Stimulated activated naive CD8-positive, alpha-beta T cell treated with anti-CD3 and anti-CD28 coated beads, Interleukin-15, Interleukin-2, amounts not matched to agents 100 ng/mL and 50 ng/mL, for 24 hours (primary cell): ENCODE data around the gene ARL5B.
A peak's percentile ranks its signal among the peaks of the same experiment; 100 is the strongest.
"Not testable (repeated sequence)": the region's sequence is repeated elsewhere in the genome, so short reads cannot be mapped to it uniquely, and the experiment has no call there.

ENCODE experiments used
- H3K27ac Mint-ChIP-seq: one replicate; pipeline ENCODE4 v1.8.0; 2021; ENCODE audit warnings: mild to moderate bottlenecking, mixed read lengths
- H3K27me3 Mint-ChIP-seq: one replicate; pipeline ENCODE4 v1.8.0; 2021; ENCODE audit warnings: mixed read lengths
- H3K36me3 Mint-ChIP-seq: one replicate; pipeline ENCODE4 v1.8.0; 2021; ENCODE audit warnings: low read depth, mixed read lengths
- H3K4me1 Mint-ChIP-seq: one replicate; pipeline ENCODE4 v1.8.0; 2021; ENCODE audit warnings: low read depth, mixed read lengths
- H3K4me3 Mint-ChIP-seq: one replicate; pipeline ENCODE4 v1.8.0; 2021; ENCODE audit warnings: mild to moderate bottlenecking, mixed read lengths
- H3K9me3 Mint-ChIP-seq: one replicate; pipeline ENCODE4 v1.8.0; 2021; ENCODE audit warnings: mixed read lengths

Gene ARL5B, protein sequence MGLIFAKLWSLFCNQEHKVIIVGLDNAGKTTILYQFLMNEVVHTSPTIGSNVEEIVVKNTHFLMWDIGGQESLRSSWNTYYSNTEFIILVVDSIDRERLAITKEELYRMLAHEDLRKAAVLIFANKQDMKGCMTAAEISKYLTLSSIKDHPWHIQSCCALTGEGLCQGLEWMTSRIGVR

GRCh38 chr10:18659125-18659818 lies at the start of gene ARL5B:
TSS of gene ARL5B (plus strand) at chr10:18659431. CDS start at chr10:18659638, 207 bp downstream.
- no peaks in the 10 kb centered on the region for H3K9me3 Mint-ChIP-seq
- peaks cover 39% of the 10 kb centered on the region for H3K4me1 Mint-ChIP-seq
- peak within 1 kb of the TSS; percentile 94 for H3K4me3 Mint-ChIP-seq
- H3K27ac Mint-ChIP-seq = peak within 1 kb of the TSS; percentile 96
- H3K36me3 Mint-ChIP-seq = peaks cover 22% of the 10 kb centered on the region
- H3K27me3 Mint-ChIP-seq = no peaks in the 10 kb centered on the region

DNA sequence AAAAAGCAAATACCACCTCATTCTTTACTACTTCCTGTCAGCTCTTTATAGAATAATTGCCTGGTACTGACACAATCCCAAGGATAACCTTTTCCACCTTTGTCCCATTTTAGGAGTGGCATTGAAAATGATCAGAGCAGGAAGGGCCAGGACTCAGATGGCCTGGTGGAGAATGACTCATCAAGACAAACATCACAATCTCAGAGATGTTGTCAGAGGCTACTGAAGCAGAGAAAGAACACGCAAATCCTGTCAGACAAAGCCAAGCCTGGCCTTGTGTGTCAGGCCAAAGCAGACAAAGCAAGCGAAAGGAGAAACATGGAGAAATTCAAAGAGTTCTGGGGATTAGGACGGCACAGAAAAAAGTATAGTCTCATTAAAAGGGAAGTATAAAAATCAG lies 48.7 kb upstream of the ARL5B start:
- peaks cover 62% of the 10 kb centered on the region for H3K36me3 Mint-ChIP-seq

GRCh38 chr10:18611168-18611567 lies 48.1 kb upstream of the ARL5B start:
- Mint-ChIP-seq H3K9me3 (no peaks in the 10 kb centered on the region), H3K27me3 (no peaks in the 10 kb centered on the region), H3K36me3 (peaks cover 62% of the 10 kb centered on the region), H3K4me1 (peaks cover 16% of the 10 kb centered on the region), H3K27ac (no peak overlapping the region), H3K4me3 (no peak overlapping the region)

More for the DNA sequence above, 48.7 kb upstream of the ARL5B start:
- Mint-ChIP-seq H3K27ac (peak overlapping the region; percentile 9), H3K27me3 (no peaks in the 10 kb centered on the region), H3K4me1 (peaks cover 16% of the 10 kb centered on the region), H3K9me3 (no peaks in the 10 kb centered on the region), H3K4me3 (no peak overlapping the region)

GRCh38 chr10:18615618-18616017 lies 43.6 kb upstream of the ARL5B start:
- Mint-ChIP-seq H3K27ac (no peak overlapping the region), H3K36me3 (peaks cover 70% of the 10 kb centered on the region), H3K9me3 (no peaks in the 10 kb centered on the region), H3K27me3 (no peaks in the 10 kb centered on the region), H3K4me3 (no peak overlapping the region), H3K4me1 (no peaks in the 10 kb centered on the region)

DNA sequence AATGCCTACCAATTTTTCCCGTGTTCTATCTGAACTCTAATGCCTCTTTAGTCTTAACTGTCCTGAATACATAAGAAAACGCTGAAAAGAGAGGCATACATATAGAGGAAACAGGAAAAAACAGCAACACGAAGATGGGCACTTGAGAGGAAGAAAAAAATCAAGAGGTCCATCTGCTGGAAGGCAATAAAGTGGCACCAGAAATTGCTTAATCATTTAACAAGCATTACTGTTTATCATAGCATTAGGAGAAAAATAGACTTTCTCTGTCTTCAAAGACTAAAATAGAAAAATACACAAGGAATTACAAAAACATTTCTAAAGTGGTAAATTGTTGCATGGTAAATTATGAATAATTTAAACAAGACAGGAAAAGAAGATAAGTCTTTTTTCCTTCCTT lies 42.9 kb upstream of the ARL5B start:
- Mint-ChIP-seq H3K36me3 (peaks cover 72% of the 10 kb centered on the region), H3K27ac (no peak overlapping the region), H3K9me3 (no peaks in the 10 kb centered on the region), H3K4me3 (no peak overlapping the region), H3K27me3 (no peaks in the 10 kb centered on the region), H3K4me1 (no peaks in the 10 kb centered on the region)

DNA sequence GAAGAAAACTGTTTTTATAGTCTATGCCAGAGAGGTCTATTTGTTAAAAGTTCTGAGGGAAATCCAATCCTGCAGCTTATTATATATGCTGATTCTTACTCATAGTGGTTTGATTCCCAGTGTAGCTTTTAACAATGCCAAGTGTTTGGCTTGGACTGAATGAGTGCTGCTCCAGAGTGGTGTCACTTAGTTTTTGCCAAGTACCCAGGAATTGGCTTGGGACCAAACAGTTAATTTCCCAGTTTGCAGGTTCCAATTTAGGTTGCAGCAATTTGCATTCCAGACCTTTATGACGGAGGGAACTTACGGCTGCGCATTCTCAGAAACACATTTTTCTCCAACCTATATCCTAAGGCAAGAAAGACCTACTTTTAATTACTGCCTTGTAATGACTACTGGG lies 40.2 kb upstream of the ARL5B start:
- no peaks in the 10 kb centered on the region for H3K27me3 Mint-ChIP-seq
- no peak overlapping the region for H3K27ac Mint-ChIP-seq
- H3K4me1 Mint-ChIP-seq = no peaks in the 10 kb centered on the region
- no peak overlapping the region for H3K4me3 Mint-ChIP-seq
- H3K9me3 Mint-ChIP-seq = no peaks in the 10 kb centered on the region
- H3K36me3 Mint-ChIP-seq = peaks cover 69% of the 10 kb centered on the region

- no peak overlapping the region for H3K27ac Mint-ChIP-seq
- H3K4me3 Mint-ChIP-seq = no peak overlapping the region
- H3K27me3 Mint-ChIP-seq = no peaks in the 10 kb centered on the region
- H3K9me3 Mint-ChIP-seq = no peaks in the 10 kb centered on the region
- no peaks in the 10 kb centered on the region for H3K4me1 Mint-ChIP-seq
- peaks cover 64% of the 10 kb centered on the region for H3K36me3 Mint-ChIP-seq
Observed at GRCh38 chr10:18620856-18621255, 38.4 kb upstream of the ARL5B start.

GRCh38 chr10:18623671-18624070 lies 35.6 kb upstream of the ARL5B start:
- H3K4me3 Mint-ChIP-seq, H3K27ac Mint-ChIP-seq, H3K9me3 Mint-ChIP-seq, H3K27me3 Mint-ChIP-seq: not testable (repeated sequence)
- Mint-ChIP-seq H3K36me3 (peaks cover 52% of the 10 kb centered on the region), H3K4me1 (peaks cover 19% of the 10 kb centered on the region)

DNA sequence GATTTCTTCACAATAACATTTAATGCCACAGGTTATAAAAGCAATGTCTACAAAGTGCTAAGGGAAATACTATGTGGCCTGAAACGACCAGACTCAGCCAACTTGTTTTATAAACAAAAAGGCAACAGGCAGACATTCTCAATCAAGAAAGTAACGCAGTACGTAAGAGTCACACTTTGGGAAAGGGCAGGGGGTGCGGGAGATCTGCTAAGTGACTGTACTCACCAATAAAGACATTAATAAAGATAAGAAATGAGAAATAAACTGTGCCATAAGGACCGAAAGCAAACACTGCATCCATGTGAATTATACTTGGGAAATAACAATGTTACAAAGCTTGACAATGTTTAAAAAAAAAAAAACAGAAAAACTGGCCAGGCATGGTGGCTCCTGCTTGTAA lies 33.3 kb upstream of the ARL5B start:
- peaks cover 37% of the 10 kb centered on the region for H3K36me3 Mint-ChIP-seq
- H3K4me3 Mint-ChIP-seq = no peak overlapping the region
- peaks cover 21% of the 10 kb centered on the region for H3K4me1 Mint-ChIP-seq
- no peaks in the 10 kb centered on the region for H3K9me3 Mint-ChIP-seq
- no peaks in the 10 kb centered on the region for H3K27me3 Mint-ChIP-seq
- H3K27ac Mint-ChIP-seq = no peak overlapping the region

DNA sequence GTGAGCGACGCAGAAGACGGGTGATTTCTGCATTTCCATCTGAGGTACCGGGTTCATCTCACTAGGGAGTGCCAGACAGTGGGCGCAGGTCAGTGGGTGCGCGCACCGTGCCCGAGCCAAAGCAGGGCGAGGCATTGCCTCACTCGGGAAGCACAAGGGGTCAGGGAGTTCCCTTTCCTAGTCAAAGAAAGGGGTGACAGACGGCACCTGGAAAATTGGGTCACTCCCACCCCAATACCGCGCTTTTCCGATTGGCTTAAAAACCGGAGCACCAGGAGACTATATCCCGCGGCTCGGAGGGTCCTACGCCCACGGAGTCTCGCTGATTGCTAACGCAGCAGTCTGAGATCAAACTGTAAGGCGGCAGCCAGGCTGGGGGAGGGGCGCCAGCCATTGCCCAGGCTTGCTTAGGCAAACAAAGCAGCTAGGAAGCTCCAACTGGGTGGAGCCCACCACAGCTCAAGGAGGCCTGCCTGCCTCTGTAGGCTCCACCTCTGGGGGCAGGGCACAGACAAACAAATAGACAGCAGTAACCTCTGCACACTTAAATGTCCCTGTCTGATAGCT lies 31.7 kb upstream of the ARL5B start:
- H3K9me3 Mint-ChIP-seq, H3K27me3 Mint-ChIP-seq: not testable (repeated sequence)
- H3K36me3 Mint-ChIP-seq = peaks cover 27% of the 10 kb centered on the region
- H3K4me1 Mint-ChIP-seq = peaks cover 21% of the 10 kb centered on the region
- peak overlapping the region; percentile 67 for H3K27ac Mint-ChIP-seq
- H3K4me3 Mint-ChIP-seq = peak overlapping the region; percentile 76

- peaks cover 25% of the 10 kb centered on the region for H3K36me3 Mint-ChIP-seq
- H3K27ac Mint-ChIP-seq = peak overlapping the region; percentile 58
Observed at GRCh38 chr10:18632500-18632899, 26.7 kb upstream of the ARL5B start.

GRCh38 chr10:18635995-18636394 lies 23.2 kb upstream of the ARL5B start:
- Mint-ChIP-seq H3K4me1 (no peaks in the 10 kb centered on the region), H3K27ac (no peak overlapping the region), H3K36me3 (peaks cover 41% of the 10 kb centered on the region), H3K27me3 (no peaks in the 10 kb centered on the region), H3K4me3 (no peak overlapping the region), H3K9me3 (no peaks in the 10 kb centered on the region)

More at GRCh38 chr10:18632500-18632899, 26.7 kb upstream of the ARL5B start:
- not testable (repeated sequence) for H3K9me3 Mint-ChIP-seq, H3K27me3 Mint-ChIP-seq, H3K4me3 Mint-ChIP-seq
- H3K4me1 Mint-ChIP-seq = peaks cover 12% of the 10 kb centered on the region

GRCh38 chr10:18637400-18637799 lies 21.8 kb upstream of the ARL5B start:
- not testable (repeated sequence) for H3K9me3 Mint-ChIP-seq, H3K27me3 Mint-ChIP-seq, H3K4me3 Mint-ChIP-seq, H3K4me1 Mint-ChIP-seq, H3K27ac Mint-ChIP-seq
- H3K36me3 Mint-ChIP-seq = peaks cover 45% of the 10 kb centered on the region

GRCh38 chr10:18639719-18640118 lies 19.5 kb upstream of the ARL5B start:
- H3K9me3 Mint-ChIP-seq, H3K4me1 Mint-ChIP-seq, H3K27me3 Mint-ChIP-seq, H3K27ac Mint-ChIP-seq, H3K4me3 Mint-ChIP-seq: not testable (repeated sequence)
- H3K36me3 Mint-ChIP-seq = peaks cover 43% of the 10 kb centered on the region

DNA sequence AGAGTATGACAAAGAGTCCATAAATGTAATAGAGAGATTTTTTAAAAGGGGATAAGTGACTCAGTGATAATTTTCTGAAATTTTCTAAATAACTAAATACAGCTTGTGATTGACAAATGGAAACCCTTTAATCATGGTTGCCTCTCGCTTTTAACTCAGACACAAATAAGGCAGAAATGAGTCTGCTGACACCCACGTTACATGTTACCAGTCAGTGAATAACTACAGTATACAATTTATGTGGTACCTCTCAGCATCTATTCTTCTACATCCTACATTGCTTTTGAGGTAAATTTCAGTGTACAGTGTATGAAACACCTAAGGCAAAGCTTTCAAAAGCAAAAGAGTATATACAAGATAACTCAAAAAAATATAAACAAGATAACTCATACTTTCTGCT lies 12.1 kb upstream of the ARL5B start:
- Mint-ChIP-seq H3K27me3 (no peaks in the 10 kb centered on the region), H3K27ac (no peak overlapping the region), H3K4me1 (peaks cover 52% of the 10 kb centered on the region), H3K36me3 (peaks cover 38% of the 10 kb centered on the region), H3K9me3 (no peaks in the 10 kb centered on the region), H3K4me3 (no peak overlapping the region)
